Colonic mucosa (tissue), 4 donors: ENCODE results near the gene CSNK1E. TPM values are rescaled to one million over a fixed set of nuclear protein-coding genes. Genes with fewer than 3 reads are reported as not detected.
A peak's percentile ranks its signal among the peaks of the same experiment; 100 is the strongest.

ENCODE experiments used
- DNase-seq: peaks from one replicate; pipeline ENCODE4 v3.0.0-alpha.2; 2020
- H3K27ac ChIP-seq: fragments of 200-600 bp; one replicate; pipeline ENCODE4 v1.8.0; 2021
- H3K27me3 ChIP-seq: fragments of 200-600 bp; one replicate; pipeline ENCODE4 v1.8.0; 2021
- H3K36me3 ChIP-seq: fragments of 200-600 bp; one replicate; pipeline ENCODE4 v1.8.0; 2021
- H3K4me1 ChIP-seq: fragments of 200-600 bp; one replicate; pipeline ENCODE4 v1.8.0; 2021; ENCODE audit warnings: mild to moderate bottlenecking
- H3K4me3 ChIP-seq: fragments of 200-600 bp; one replicate; pipeline ENCODE4 v1.8.0; 2021
- H3K9ac ChIP-seq, 2 donors: one replicate each; pipeline ENCODE4 v1.7.0; 2013; ENCODE audit warnings: control low read depth in 2 of 2, low read depth in 2 of 2, low read length in 2 of 2
- H3K9me3 ChIP-seq: fragments of 200-600 bp; one replicate; pipeline ENCODE4 v1.8.0; 2021
- CTCF ChIP-seq: fragments of 200-600 bp; IDR thresholded peaks from one replicate; pipeline ENCODE4 v1.8.0; 2022; ENCODE audit warnings: antibody characterized with exemption, mild to moderate bottlenecking
- intact Hi-C: fragments of 100-400 bp; cut with DNase I; formaldehyde crosslinking; loops from one replicate; pipeline ENCODE4 v1.14.1; 2022
- total RNA-seq, 2 donors: library from RNA; stranded (reverse); fragmentation: NEBNext Ultra II Directional in 1 of 2; extraction: Animal tissue kit (Norgen Biotek cat#: 25700) in 1 of 2; gene quantifications; one replicate each; pipeline ENCODE4 v1.2.1, GENCODE V29; 2021
- donor health status: healthy.
- donor health status: DM: no; HTN: no; CAD: no.
- donor health status: DM: no; HTN: no; CAD: no.

Gene CSNK1E
- total RNA-seq, 2 donors from 2014 or later = 97.0 to 97.2 TPM

GRCh38 chr22:38318792-38319773, 1.9 kb upstream of the CSNK1E start:
- no peak overlapping the region for H3K4me3 ChIP-seq
- H3K9ac ChIP-seq = peak overlapping the region in 1 of 2 donors; percentile 91
- intact Hi-C loops = no loop called here
- no peak for DNase-seq
- H3K36me3 ChIP-seq = no peaks in the 10 kb centered on the region
- H3K27me3 ChIP-seq = no peaks in the 10 kb centered on the region
- TF ChIP-seq CTCF = no peak
- H3K27ac ChIP-seq = peak overlapping the region; percentile 98
- peaks cover 4% of the 10 kb centered on the region for H3K4me1 ChIP-seq
- H3K9me3 ChIP-seq = no peaks in the 10 kb centered on the region

DNA sequence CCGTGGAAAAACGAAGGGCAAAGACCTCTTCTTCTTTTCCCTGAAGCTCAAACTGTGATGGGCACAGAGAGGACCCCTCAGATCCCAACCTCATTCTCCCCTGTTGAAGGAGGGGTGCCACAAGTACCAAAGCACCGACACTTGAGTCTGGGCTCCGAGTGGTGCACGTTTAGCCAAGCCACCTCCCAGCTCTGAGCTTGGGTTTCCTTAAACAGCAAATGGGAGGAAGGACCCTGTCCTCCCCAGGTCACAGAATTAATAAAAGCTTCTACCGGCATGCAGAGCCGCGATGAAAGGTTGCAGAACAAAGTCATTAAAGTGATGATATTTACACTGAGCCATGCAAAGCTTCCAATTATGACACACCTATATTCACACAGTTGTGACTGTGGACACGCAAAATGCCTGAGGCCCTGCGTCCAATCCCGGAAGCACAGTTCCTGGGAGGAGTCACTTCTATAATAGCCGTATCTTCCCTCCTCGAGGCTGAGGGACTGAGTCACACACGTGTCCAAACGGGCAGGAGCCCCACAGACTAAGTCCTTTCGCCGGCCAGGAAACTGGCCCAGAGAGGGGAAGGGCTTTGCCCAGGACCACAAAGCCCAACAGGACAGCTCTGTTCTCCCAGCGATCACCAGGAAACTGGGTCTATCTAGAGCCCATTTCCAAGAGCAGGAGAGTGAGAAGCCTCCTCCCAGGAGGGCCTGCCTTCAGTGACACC, 922 bp upstream of the CSNK1E start:
- peak overlapping the region; percentile 35 for H3K4me3 ChIP-seq
- peak; percentile 91 for DNase-seq
- TF ChIP-seq CTCF = no peak
- peak overlapping the region; percentile 98 for H3K27ac ChIP-seq
- H3K4me1 ChIP-seq = peaks cover 4% of the 10 kb centered on the region
- no peaks in the 10 kb centered on the region for H3K27me3 ChIP-seq
- intact Hi-C loops = no loop called here
- no peaks in the 10 kb centered on the region for H3K9me3 ChIP-seq
- no peaks in the 10 kb centered on the region for H3K36me3 ChIP-seq
- peak overlapping the region; percentile 76 to 91 for H3K9ac ChIP-seq

DNA sequence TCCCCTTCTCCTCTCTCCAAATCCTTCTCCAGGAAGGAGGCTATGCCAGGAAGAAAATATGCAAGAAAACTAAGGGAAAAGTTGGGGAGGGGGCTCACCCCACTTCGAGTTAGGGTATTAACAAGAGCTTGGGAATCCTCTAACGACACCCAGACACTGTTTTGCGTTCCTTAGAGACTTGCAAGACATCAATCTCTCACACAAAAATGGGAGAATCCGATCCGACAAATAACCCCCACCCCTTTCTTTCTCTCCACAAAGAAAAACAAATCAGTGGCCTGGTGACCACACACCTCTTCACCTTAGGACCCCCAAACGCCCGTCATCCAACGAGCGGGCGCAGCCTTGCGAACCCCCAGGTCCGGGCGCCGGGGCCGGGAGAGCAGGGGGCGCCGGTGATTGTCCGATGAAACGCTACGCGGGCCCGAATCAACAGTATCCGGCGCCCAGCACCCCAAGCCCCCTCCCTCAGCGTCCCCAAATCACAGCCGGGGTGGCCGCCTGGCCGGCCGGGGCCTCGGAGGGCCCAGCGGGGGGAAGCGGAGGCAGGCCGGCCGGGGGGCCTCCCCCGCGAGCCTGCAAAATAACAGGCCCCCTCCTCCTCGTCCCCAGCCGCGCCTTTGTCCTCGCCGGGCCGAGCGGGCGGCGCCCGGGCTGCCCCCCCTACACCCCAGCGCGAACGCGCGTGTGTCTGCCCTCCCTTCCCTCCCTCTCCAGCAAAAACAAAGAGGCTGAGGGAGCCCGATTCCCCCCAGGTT, 690 bp downstream of the CSNK1E start:
- H3K27ac ChIP-seq = peak overlapping the region; percentile 94
- TF ChIP-seq CTCF = no peak
- peak; percentile 60 for DNase-seq

GRCh38 chr22:38315823-38316363, 1.3 kb downstream of the CSNK1E start:
- DNase-seq = no peak
- Histone ChIP-seq H3K4me1 (peaks cover 4% of the 10 kb centered on the region), H3K4me3 (peak overlapping the region; percentile 68), H3K27ac (peak overlapping the region; percentile 94), H3K9me3 (no peaks in the 10 kb centered on the region), H3K36me3 (no peaks in the 10 kb centered on the region), H3K27me3 (no peaks in the 10 kb centered on the region), H3K9ac (peak overlapping the region; percentile 90 to 93)
- no peak for TF ChIP-seq CTCF
- intact Hi-C loops = no loop called here

More for the DNA sequence above, 690 bp downstream of the CSNK1E start:
- H3K4me1 ChIP-seq = peaks cover 4% of the 10 kb centered on the region
- no peaks in the 10 kb centered on the region for H3K27me3 ChIP-seq
- intact Hi-C loops = no loop called here
- H3K9ac ChIP-seq = peak overlapping the region; percentile 90 to 93
- H3K4me3 ChIP-seq = peak overlapping the region; percentile 68
- H3K36me3 ChIP-seq = no peaks in the 10 kb centered on the region
- no peaks in the 10 kb centered on the region for H3K9me3 ChIP-seq
